SU-DHL-6 (cell line): ENCODE results near the gene CDH13.

Experiments
- H2AFZ ChIP-seq: fragments of 200-600 bp; sonication (generic); 2 replicates; pipeline ENCODE4 v1.6.1; 2014; ENCODE audit warnings: low read depth, mild to moderate bottlenecking, moderate library complexity, mixed read lengths, antibody characterized with exemption, low read length; ENCODE audit not compliant: severe bottlenecking
- H3F3A ChIP-seq: fragments of 200-600 bp; shearing (Covaris generic); 2 replicates; pipeline ENCODE4 v1.6.0; 2016; ENCODE audit warnings: antibody characterized with exemption, mild to moderate bottlenecking; ENCODE audit not compliant: insufficient read depth
- H3K27ac ChIP-seq: fragments of 200-600 bp; sonication (generic); 2 replicates; pipeline ENCODE4 v1.5.1; 2016; ENCODE audit warnings: low read depth, mild to moderate bottlenecking, low read length, moderate library complexity, mixed read lengths
- H3K27me3 ChIP-seq: fragments of 200-600 bp; sonication (generic), shearing (Covaris generic); 2 replicates; pipeline ENCODE4 v1.6.0; 2014; ENCODE audit warnings: mild to moderate bottlenecking, low read length
- H3K36me3 ChIP-seq: fragments of 200-600 bp; sonication (generic); 2 replicates; pipeline ENCODE4 v1.6.1; 2014; ENCODE audit warnings: mild to moderate bottlenecking, low read length, mixed read lengths
- H3K4me2 ChIP-seq: fragments of 300-600, 200-600 bp; shearing (Covaris generic), sonication (generic); 2 replicates; pipeline ENCODE4 v1.6.0; 2014; ENCODE audit warnings: low read length, low read depth, mild to moderate bottlenecking; ENCODE audit not compliant: poor library complexity, severe bottlenecking
- H3K4me3 ChIP-seq: fragments of 200-600 bp; sonication (generic); 2 replicates; pipeline ENCODE4 v1.5.1; 2014; ENCODE audit warnings: antibody characterized with exemption, low read length, mild to moderate bottlenecking, mixed read lengths; ENCODE audit not compliant: insufficient read depth, poor library complexity, severe bottlenecking
- H3K79me2 ChIP-seq: fragments of 200-600 bp; sonication (generic); 2 replicates; pipeline ENCODE4 v1.6.1; 2014; ENCODE audit warnings: mild to moderate bottlenecking, low read length, moderate library complexity; ENCODE audit not compliant: insufficient read depth
- H3K9ac ChIP-seq: fragments of 200-600 bp; sonication (generic); 2 replicates; pipeline ENCODE4 v1.7.0; 2014; ENCODE audit warnings: mild to moderate bottlenecking, low read length
- H3K9me2 ChIP-seq: fragments of 200-600 bp; sonication (generic); replicated peaks from 2 replicates; pipeline ENCODE4 v1.6.1; 2014; ENCODE audit warnings: low read length; ENCODE audit not compliant: insufficient read depth
- H3K9me3 ChIP-seq: fragments of 200-600 bp; sonication (generic); 2 replicates; pipeline ENCODE4 v1.6.1; 2014; ENCODE audit warnings: low read length, mixed read lengths; ENCODE audit not compliant: insufficient read depth
- H4K20me1 ChIP-seq: fragments of 200-600 bp; sonication (generic); 2 replicates; pipeline ENCODE4 v1.6.1; 2014; ENCODE audit warnings: low read depth, mild to moderate bottlenecking, antibody characterized with exemption, low read length, moderate library complexity, mixed read lengths
- EZH2phosphoT487 ChIP-seq: fragments of 200-600 bp; sonication (generic), shearing (Covaris generic); conservative IDR thresholded peaks from 2 replicates; pipeline ENCODE4 v1.6.1; 2018; ENCODE audit warnings: mild to moderate bottlenecking, antibody characterized with exemption, low read length, moderate library complexity, mixed read lengths
- TF ChIP-seq, protein P1 (sequence below): fragments of 200-600 bp; sonication (generic); IDR thresholded peaks from one replicate; pipeline ENCODE4 v1.5.1; 2017; ENCODE audit warnings: antibody characterized with exemption, mild to moderate bottlenecking, low read length, moderate library complexity; ENCODE audit not compliant: insufficient read depth, poor library complexity, severe bottlenecking

CDH13 gene

DNA sequence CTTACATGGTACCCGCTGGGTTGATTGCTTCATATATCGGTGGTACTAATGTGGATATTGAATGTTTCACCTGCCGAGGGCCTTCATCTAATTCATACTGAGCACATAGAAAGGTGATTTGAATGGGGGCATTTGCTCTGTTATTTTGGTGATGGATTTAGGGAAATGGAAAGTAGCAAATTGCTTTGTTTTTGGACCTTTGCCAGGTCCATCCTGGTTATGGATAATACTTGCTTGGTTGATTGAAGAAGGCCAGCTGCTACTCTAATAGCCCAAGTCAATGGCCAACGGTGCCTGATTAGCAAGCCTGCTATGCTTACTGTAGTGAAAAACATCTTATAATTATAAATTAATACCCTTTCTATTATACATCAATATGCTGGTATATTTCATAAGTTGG lies 253.6 kb downstream of the CDH13 start:
- no peaks in the 10 kb centered on the region for H3K79me2 ChIP-seq
- no peak overlapping the region for H3K4me2 ChIP-seq
- H3K9me3 ChIP-seq: no peaks in the 10 kb centered on the region
- no peak overlapping the region for H3K27ac ChIP-seq
- no peak overlapping the region for H3K4me3 ChIP-seq
- TF ChIP-seq, protein P1, sequence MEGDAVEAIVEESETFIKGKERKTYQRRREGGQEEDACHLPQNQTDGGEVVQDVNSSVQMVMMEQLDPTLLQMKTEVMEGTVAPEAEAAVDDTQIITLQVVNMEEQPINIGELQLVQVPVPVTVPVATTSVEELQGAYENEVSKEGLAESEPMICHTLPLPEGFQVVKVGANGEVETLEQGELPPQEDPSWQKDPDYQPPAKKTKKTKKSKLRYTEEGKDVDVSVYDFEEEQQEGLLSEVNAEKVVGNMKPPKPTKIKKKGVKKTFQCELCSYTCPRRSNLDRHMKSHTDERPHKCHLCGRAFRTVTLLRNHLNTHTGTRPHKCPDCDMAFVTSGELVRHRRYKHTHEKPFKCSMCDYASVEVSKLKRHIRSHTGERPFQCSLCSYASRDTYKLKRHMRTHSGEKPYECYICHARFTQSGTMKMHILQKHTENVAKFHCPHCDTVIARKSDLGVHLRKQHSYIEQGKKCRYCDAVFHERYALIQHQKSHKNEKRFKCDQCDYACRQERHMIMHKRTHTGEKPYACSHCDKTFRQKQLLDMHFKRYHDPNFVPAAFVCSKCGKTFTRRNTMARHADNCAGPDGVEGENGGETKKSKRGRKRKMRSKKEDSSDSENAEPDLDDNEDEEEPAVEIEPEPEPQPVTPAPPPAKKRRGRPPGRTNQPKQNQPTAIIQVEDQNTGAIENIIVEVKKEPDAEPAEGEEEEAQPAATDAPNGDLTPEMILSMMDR: no peak
- no peak for TF ChIP-seq EZH2phosphoT487
- H4K20me1 ChIP-seq: no peaks in the 10 kb centered on the region
- H3K27me3 ChIP-seq: no peaks in the 10 kb centered on the region
- no peaks in the 10 kb centered on the region for H3F3A ChIP-seq
- no peak overlapping the region for H3K9ac ChIP-seq
- no peaks in the 10 kb centered on the region for H3K36me3 ChIP-seq
- no peak overlapping the region for H2AFZ ChIP-seq
- H3K9me2 ChIP-seq: no peaks in the 10 kb centered on the region

DNA sequence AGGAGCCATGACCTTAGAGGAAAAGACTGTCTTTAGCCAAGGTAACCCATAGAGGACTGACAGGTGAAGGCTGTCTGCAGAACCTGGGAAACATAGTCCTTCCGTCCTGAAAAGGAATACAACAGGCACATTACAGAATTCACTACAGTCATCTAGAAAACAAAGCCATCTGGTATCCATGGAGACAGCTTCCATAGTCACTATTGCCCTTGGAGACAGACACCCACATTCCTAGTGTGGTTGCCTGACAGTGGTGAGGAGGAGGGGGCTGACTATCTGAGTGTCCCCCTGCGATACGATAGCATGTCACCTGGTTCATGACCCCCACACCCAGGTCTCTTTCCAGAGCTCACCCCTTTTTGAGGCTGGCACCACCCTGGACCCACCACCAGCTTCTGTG lies 254.7 kb downstream of the CDH13 start:
- TF ChIP-seq, protein P1: no peak
- TF ChIP-seq EZH2phosphoT487: no peak
- no peaks in the 10 kb centered on the region for H3K79me2 ChIP-seq
- H3K4me2 ChIP-seq: no peak overlapping the region
- H3F3A ChIP-seq: no peaks in the 10 kb centered on the region
- H3K27me3 ChIP-seq: no peaks in the 10 kb centered on the region
- no peaks in the 10 kb centered on the region for H3K9me3 ChIP-seq
- H3K9me2 ChIP-seq: no peaks in the 10 kb centered on the region
- H3K4me3 ChIP-seq: no peak overlapping the region
- no peaks in the 10 kb centered on the region for H4K20me1 ChIP-seq
- H3K36me3 ChIP-seq: no peaks in the 10 kb centered on the region
- no peak overlapping the region for H2AFZ ChIP-seq
- no peak overlapping the region for H3K27ac ChIP-seq
- no peak overlapping the region for H3K9ac ChIP-seq

DNA sequence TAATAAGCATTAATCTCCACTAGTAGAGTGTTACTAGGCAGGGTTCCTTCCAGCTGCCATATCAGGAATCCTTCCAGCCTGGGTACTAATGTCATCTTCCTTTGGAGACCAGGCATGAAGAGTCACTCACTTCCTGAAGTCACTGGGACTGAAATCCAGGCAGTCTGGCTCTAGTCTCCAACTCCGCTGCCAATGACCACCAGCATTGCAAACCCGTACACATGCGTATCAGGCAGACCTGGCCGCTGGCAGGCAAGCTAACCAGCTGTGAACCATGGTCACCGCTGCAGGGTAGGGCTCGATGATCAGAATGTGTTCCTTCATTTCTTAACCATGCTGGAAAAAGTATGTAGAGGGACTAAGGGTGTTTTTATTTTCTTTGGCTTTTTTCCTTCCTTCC lies 255.5 kb downstream of the CDH13 start:
- Histone ChIP-seq H3K27me3 (no peaks in the 10 kb centered on the region), H3K27ac (no peak overlapping the region), H3F3A (no peaks in the 10 kb centered on the region), H3K79me2 (no peaks in the 10 kb centered on the region), H3K4me2 (no peak overlapping the region), H3K9ac (no peak overlapping the region), H3K36me3 (no peaks in the 10 kb centered on the region), H4K20me1 (no peaks in the 10 kb centered on the region), H3K9me2 (no peaks in the 10 kb centered on the region), H2AFZ (no peak overlapping the region), H3K4me3 (no peak overlapping the region), H3K9me3 (no peaks in the 10 kb centered on the region)
- TF ChIP-seq, protein P1: no peak
- no peak for TF ChIP-seq EZH2phosphoT487
